ENCODE results near the gene SDF4. TPM values are rescaled to one million over a fixed set of nuclear protein-coding genes. Genes with fewer than 3 reads are reported as not detected.

The SDF4 gene
- total RNA-seq, 1 experiment from 2014 or later: 82.0 TPM

GRCh38 chr1:1179346-1179982 is 52.3 kb downstream of the SDF4 start:
- H3K9ac ChIP-seq (ENCODE audit: extremely low read depth, insufficient read length, low read length): no peak overlapping the region
- H2AFZ ChIP-seq (ENCODE audit: low read length): no peak overlapping the region
- no peak overlapping the region for H3K4ac ChIP-seq (ENCODE audit: low read depth, low read length)
- no peaks in the 10 kb centered on the region for H3K79me1 ChIP-seq (ENCODE audit: insufficient read depth, low read depth, low read length, poor library complexity, severe bottlenecking)
- H2BK120ac ChIP-seq (ENCODE audit: low read depth, low read length, poor library complexity, severe bottlenecking): no peak overlapping the region
- H3K36me3 Mint-ChIP-seq (ENCODE audit: insufficient read depth in 1 of 3, low read depth in 3 of 3): peaks cover 1 to 9% (median 4%) of the 10 kb centered on the region in 3 experiments; a peak in 4 of 7 replicates
- peaks cover 9% of the 10 kb centered on the region for H3K27me3 Mint-ChIP-seq (ENCODE audit: low read depth)
- H3K23ac ChIP-seq (ENCODE audit: insufficient read length, low read depth, low read length): no peak overlapping the region
- no peak overlapping the region for H3K4me2 ChIP-seq (ENCODE audit: insufficient read depth, insufficient read length, low read length)
- H4K20me1 ChIP-seq (ENCODE audit: control insufficient read depth, insufficient read depth, insufficient read length): no peaks in the 10 kb centered on the region
- no peak overlapping the region for H3K27ac ChIP-seq (ENCODE audit: insufficient read length, low read depth, low read length)
- no peak overlapping the region for H2BK20ac ChIP-seq (ENCODE audit: low read depth, low read length, poor library complexity, severe bottlenecking)
- no peaks in the 10 kb centered on the region for H3K27me3 ChIP-seq (ENCODE audit: insufficient read depth, low read length)
- DNase-seq: peak; percentile 29
- no peak overlapping the region for H3T11ph ChIP-seq (ENCODE audit: low read length)
- peaks cover 3% of the 10 kb centered on the region; the same call in 1 of the 2 replicates for H3K4me1 ChIP-seq (ENCODE audit: insufficient read depth, low read length)
- no peak overlapping the region for H3K4me3 Mint-ChIP-seq
- no peaks in the 10 kb centered on the region for H3K23me2 ChIP-seq (ENCODE audit: insufficient read length, low read depth, low read length, poor library complexity, severe bottlenecking)
- H3K4me1 Mint-ChIP-seq: peaks cover 16 to 23% of the 10 kb centered on the region in 2 experiments
- no peak overlapping the region for H4K91ac ChIP-seq (ENCODE audit: insufficient read length, low read depth, low read length)
- H3K9me3 Mint-ChIP-seq: peaks cover 0 to 4% of the 10 kb centered on the region in 2 experiments; a peak in 2 of 5 replicates
- H2BK5ac ChIP-seq (ENCODE audit: insufficient read length, low read length): no peak overlapping the region
- no peak overlapping the region for H2BK15ac ChIP-seq (ENCODE audit: low read depth, low read length)
- H4K8ac ChIP-seq (replicated peaks; ENCODE audit: insufficient read length, low read depth, low read length): no peak overlapping the region
- H2AK5ac ChIP-seq (ENCODE audit: insufficient read length, low read length): no peak overlapping the region
- H3K14ac ChIP-seq (ENCODE audit: insufficient read depth, low read length): no peak overlapping the region
- H3K9me3 ChIP-seq (ENCODE audit: control insufficient read depth, low read depth, low read length): no peaks in the 10 kb centered on the region
- H2BK12ac ChIP-seq (ENCODE audit: insufficient read length, low read depth, low read length): no peak overlapping the region
- H3K18ac ChIP-seq (ENCODE audit: insufficient read length, low read depth, low read length): no peak overlapping the region
- H4K5ac ChIP-seq (ENCODE audit: insufficient read length, low read depth, low read length): no peak overlapping the region
- no peak overlapping the region for H3K27ac Mint-ChIP-seq
- WGBS (ENCODE audit: extremely low coverage, insufficient read length, low lambda C conversion rate): no CpG with 5 or more reads among the region's 25 CpGs
- TF ChIP-seq CTCF (conservative IDR thresholded peaks at IDR 0.05): no peak
- no peaks in the 10 kb centered on the region for H3K79me2 ChIP-seq (ENCODE audit: insufficient read depth, low read length)
- H3K56ac ChIP-seq (ENCODE audit: insufficient read length, low read depth, low read length): no peak overlapping the region

All from H9 (cell line).